ENCODE measurements around the gene TBXT.
"Not testable (repeated sequence)": the region's sequence is repeated elsewhere in the genome, so short reads cannot be mapped to it uniquely, and the experiment has no call there.

Gene TBXT, protein sequence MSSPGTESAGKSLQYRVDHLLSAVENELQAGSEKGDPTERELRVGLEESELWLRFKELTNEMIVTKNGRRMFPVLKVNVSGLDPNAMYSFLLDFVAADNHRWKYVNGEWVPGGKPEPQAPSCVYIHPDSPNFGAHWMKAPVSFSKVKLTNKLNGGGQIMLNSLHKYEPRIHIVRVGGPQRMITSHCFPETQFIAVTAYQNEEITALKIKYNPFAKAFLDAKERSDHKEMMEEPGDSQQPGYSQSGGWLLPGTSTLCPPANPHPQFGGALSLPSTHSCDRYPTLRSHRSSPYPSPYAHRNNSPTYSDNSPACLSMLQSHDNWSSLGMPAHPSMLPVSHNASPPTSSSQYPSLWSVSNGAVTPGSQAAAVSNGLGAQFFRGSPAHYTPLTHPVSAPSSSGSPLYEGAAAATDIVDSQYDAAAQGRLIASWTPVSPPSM

DNA sequence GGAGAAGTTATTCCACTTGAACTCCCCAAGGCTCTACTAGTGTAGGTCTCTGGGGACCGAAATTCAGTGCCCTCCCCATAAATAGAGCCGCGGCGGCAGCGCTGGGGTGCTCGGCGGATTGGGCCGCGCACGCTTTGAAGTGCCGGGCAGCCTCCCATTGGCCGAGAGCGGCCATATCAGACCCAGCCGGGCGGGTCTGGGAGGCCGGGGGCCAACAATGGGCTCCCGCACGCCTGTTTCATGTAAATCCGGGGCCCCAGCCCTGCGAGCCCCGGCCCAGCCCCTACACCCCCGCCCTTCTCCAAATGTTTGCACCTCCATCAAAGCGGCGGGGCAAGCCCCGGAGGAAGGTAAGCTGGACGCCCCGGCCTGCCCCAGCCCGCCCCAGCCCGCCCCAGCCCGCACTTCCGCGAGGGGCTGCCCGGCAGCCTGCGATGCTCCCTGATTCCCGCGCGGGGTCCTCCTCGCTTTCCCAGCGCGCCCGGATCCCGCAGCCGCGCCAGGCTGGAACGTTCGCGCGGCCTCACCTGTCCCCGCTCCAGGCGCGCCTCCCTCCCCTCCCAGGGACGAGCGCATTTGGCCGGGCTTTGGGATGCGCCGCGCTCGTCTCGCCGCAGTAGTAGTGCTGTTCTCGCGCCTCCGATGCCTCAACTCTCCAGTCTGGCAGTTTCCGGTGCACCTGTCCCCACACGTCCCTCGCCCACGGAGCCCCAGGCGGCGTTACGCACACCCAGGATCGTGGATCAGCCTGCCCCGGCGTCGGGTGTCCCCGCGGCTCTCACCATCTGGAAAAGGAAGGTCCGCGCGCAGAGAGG, at the start of gene TBXT:
TBXT (minus strand) TSS at position 51 of the 815 bp plus-strand sequence. CDS start 260 bp downstream, outside the sequence.
- no peak for DNase-seq

DNA sequence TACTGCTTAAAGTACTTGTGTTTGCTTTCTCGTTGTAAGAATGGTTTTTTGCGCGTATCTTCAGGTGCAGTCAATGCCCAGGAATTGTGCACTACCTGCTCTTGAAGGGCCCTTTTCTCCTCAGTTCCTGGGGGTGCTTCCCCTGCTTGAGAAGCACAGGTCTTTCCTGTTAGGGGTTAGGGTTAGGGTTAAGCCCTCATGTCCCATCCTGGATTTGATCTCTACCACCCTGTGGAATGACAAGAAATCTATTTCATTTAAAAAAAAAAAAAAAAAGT, 39.6 kb upstream of the TBXT start:
- no peak for DNase-seq

DNA sequence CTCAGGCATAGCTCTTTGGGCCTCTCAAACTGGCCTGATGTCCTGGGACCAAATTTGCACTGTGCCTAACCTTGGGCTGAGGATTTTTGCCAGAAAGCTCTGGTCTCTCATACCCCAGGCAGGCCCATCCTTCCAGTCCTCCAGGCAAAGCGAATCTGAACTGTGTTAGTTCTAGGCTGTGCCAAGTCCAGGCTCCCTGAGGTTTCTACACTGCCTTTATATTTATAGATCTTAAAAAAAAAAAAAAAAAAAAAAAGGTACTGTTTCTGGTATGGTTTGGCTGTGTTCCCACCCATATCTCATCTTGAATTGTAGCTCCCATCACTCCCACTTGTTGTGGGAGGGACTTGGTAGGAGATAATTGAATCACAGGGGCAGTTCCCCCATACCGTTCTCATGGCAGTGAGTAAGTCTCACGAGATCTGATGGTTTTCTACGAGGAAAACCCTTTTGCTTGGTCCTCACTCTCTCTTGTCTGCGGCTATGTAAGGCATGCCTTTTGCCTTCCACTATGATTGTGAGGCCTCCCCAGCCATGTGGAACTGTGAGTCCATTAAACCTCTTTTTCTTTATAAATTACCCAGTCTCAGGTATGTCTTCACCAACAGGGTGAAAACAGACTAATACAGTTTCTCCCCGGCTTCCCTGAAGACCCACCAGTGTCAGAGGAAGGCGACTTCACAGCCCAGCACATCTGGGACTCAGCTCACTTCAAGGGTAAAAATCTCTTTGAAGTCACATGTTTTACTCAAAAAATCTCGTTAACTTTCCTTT, 39.0 kb upstream of the TBXT start:
- no peak for DNase-seq

DNA sequence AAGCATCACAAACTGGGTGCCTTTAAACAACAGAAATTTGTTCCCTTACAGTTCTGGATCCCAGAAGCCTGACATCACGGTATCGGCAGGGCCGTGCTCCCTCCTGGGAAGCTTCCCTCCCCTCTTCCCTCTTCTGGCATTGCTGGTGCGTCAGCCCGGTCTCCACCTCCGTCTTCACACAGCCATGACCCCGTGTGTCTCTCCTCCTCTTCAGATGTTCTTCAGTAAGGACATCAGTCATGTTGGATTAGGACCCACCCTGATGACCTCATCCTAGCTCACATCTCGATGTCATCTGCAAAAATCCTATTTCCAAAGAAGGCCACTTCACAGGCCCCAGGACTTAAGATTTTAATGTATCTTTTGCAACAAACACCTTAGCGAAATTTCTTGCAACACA, 38.4 kb upstream of the TBXT start:
- DNase-seq: no peak

DNA sequence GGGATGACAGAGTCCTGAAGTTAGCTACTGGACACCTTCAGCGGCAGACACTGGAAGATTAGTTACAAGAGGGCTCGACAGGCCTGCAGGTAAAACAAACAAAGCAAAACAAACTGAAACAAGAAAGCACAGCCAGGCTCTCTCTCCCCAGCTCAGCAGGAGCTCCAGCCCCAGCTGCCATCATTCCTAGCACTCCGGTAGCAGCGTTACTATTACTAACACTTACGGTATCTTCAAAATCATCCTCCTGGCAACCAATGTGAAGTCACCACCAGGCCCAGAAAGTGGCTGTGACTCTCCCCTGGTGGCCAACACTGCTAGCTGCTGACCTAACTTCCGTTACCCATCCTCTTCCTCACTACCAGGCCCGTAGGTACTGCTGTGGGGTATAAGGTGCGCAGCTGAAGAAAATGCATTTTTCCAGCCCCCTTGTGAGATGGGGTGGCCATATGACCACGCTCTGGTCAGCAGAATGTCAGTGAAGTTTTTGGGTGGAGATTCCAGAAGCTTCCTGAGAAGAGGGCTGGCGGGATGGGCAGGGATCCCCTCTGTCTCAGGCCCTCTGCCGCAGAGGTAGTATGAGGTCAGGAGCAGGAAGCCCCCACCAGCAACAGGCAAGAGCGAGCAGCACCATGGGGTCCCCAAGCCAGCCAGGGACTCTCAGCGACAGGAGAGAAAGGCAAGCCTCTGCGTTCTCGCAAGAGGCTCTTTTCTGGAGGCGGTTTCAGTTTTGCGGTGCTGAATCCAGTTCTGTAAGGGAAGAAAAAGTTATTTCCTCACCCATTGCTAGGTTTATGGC, 37.4 kb upstream of the TBXT start:
- DNase-seq: no peak

DNA sequence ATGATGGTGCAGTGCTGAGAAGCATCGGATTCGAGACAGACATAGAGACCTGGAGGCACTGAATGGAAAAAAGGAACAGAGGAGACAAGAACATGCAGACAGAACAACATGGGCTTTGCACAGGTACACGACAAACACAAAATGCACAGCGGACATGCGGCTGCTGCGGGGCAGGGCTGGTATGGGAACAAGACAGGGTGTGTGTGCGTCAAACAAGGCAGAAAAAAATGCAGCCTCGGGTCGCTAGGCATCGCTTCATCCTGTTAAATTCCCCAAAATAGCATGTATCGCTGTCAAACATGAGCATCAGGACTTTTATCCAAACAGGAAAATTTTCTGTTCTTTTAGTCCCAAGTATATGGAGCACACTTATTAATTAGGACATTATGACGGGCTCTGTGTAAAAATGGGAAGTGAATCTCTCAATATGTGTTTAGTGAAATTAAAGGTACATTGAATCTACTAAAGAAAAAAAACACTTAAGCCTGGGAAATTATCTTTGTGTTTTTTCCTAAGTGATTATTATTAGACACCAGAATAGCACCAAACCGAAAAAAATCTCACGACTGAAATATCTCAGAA, 36.1 kb upstream of the TBXT start:
- DNase-seq: no peak

DNA sequence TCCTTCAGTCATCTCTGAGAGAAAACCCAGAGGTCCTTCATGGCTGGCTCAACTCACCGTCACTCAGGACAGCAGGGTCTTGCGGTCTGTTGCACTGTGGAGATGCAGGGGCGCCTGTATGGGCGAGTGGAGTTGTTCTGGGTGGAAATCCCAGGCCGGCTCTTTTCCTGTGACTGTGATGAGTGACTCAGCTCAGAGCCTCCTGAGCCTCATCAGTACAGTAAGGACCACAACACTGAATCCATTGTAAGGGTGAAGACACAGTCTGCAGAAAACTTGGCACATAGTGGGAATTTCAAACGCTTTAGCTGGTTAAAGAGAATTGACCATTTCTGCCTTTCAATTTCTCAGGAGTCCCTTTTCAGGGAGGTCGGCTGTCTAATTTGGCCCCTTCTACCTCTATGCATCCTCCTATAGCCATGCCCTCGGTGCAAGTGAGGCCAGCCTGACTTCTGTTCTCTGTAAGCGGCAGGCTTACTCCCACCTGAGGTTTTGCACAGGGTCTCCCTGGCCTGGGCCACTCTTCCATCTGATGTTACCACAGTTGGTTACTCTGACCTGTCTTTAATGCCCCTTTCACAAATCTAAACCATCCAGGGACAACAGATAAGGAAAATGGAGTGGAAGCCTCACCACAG, 35.5 kb upstream of the TBXT start:
- DNase-seq: no peak

DNA sequence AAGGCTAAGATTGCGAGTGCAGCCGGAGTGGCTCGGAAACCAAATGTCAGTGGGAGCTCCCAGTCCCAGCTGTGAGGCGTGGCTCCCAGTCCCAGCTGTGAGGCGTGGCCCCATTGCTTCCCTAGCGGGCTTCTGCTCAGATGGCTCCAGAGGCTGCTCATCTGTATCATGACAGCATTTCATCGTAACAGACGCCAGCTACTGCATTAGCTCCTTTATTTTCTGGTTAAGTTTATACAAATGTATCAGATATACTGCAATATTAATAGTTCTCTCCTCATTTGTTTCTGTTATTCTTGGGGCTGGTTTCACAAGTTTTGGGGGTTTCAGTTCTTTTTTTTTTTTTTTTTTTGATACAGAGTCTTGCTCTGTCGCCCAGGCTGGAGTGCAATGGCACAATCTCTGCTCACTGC, 34.7 kb upstream of the TBXT start:
- DNase-seq: no peak

DNA sequence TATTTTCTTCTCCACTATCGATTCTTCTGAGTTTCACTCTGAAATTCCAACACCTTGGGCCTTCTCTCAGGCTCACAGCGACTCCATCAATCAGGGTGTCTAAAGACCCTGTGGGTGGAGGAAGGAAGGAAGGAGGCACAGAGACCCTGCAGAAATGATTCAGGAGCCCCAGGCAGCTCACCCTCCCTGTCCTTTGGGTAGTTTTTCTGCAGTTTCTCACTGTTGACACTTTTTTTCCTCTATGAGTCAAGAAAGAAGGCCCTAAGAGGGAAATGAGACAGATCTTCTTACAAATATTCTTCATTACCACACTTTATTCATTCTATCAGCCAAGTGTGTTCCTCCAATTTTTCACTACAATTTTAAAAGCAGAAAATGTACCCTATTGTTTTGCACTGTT, 34.2 kb upstream of the TBXT start:
- DNase-seq: no peak

DNA sequence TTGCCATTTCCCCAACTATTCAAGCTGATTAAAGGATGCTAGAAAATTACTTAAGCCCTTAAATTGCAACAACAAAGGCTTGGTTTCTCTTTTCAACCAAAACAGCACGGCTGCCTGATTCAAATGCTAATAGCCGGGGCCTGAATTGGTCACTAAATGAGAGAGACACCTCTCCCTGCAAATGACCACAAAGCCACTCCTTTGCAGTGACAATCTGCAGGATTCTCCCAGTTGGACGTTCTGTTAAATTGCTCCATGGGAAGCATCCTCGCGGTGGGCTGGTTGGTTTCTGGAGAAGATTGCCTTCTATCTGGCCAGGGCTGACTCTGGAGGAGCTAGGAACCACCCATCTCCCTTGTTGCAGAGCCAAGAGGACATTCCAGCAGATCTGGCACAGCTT, 29.7 kb upstream of the TBXT start:
- DNase-seq: no peak

DNA sequence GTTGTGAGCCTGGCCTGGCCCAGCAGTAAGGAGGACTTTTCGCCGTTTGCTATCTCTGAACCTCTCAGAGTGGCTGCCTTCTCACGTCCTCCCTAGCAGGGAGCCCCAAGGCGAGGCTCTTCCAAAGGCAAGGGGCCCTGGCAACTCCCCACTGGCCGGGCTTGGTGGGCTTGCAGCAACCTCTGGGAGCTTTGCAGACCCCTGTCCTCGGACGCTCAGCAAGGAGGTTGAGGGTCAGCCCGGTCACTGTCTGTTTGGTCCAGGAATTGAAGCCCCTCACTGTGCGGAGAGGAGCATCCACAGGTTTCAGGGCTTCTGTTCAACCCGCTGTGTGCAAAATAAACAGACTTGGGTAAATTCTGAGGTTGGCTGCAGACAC, 28.2 kb upstream of the TBXT start:
- DNase-seq: no peak

DNA sequence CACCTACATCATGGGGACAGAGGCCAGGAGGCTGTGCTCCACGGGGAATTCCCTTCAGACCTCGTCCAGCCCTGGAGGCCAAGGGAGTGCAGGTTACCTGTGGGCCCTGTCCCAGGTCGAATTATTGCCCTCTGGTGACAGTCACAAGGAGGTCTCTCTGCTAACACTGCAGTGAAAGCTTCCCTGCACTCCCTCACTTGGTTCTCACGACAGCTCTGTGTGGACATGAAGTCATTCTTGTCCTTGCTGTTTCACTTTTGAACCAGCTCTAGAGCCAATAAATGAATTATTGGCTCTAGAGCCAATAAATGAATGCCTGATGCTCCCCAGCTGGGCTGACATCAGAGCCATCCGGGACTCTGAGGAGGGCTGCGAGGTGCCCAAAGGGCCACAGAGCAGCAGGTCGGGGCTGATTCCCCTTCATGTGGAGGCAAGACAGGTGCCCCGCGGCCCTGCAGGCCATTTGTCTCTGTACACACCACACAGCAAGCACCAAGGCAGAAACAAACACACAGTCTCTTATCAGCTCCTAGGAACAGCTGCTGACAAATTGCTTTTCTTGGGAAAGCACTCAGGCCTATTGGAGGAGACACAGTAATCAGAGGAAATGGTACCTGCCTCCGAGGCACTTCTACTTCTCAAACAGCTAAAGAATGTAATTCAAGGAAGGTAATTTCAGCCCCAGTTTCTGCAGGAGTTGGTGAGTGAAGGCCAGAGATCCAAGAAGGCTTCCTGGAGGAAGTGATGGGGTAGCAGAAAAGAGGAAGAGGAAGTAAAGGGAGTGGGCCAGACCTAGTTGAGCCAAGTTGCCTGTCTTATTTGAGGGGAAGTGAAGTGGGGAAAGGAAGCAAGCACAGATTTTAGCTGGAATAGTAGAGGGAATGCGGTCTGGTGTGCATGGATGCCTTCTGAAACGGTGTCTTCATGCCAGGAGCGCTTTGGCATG, 27.5 kb upstream of the TBXT start:
- no peak for DNase-seq

DNA sequence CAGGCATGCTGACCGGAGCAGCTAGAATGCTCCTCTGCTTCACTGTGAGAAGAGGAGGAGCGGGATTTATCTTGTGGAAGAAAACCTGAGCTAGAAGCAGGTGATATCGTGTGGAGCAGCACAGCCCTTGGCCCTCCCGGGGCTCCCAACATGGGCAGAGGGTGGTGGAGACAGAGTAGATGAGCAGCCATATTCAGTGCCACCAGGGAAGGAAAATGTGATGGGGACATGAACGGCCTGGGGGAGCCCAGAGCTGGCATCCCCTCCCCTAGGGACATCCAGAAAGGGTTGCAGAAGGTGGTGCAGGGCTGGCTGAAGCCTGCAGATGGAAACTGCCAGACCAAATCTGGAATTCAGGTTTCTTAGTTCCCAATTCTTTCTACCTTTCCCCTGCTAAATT, 24.9 kb upstream of the TBXT start:
- no peak for DNase-seq

DNA sequence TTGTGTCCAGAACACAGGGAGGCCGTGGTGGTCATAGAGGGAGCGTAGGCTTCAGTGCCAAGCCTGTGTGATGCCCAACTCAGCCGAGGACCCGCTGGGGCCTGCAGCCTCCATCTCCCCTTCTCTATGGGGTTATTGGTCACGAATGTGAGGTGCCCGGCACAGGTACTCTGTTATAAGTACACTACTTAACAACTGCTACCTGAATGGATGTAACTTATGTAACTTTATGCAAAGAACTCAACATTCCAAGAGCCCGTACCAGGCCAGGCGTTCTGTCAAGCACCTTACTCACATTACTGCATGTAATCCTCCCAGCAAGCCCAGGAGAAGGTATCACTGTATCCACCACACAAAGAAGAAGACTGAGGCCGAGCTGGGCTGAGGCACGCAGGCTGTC, 24.5 kb upstream of the TBXT start:
- DNase-seq: no peak

DNA sequence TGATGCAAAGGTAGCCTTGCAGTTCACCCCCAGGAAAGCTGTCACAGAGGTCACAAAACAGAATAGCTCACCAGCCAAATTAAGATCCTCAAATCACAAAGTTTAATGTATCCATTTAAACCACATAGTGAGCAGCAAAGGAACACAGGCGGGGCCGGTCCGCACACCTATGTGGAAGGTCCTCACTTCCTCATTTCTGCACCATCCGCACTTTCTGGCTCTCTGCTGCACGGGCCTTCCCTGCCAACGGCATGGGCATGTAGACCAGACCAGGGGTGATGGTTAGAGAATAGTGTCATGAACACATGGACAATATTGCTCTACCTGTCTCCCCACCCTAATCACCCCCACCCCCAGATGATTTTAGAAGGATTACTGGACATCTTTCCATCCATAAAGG, 12.1 kb upstream of the TBXT start:
- DNase-seq: no peak

DNA sequence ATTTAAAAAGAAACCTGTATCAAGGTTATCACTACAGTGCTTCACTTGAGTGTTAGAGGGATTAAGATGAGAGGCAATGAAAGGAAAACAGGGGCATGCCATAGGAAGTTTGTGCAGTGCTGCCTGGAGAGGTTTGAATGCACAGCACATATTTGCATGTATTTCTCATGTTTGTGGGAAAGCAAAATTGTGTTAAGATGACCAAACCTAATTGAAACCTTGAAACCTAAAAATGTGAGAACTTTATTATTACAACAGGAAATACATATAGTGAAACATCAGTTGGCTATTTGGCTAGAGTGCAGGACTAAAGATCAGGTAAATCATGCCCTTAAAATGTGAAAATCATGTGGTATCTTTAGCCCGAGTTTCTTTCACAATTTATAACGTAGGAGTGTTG, 8.5 kb upstream of the TBXT start:
- no peak for DNase-seq

DNA sequence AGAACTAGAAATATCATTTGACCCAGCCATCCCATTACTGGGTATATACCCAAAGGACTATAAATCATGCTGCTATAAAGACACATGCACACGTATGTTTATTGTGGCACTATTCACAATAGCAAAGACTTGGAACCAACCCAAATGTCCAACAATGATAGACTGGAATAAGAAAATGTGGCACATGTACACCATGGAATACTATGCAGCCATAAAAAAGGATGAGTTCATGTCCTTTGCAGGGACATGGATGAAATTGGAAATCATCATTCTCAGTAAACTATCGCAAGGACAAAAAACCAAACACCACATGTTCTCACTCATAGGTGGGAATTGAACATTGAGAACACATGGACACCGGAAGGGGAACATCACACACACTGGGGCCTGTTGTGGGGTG, 7.4 kb upstream of the TBXT start:
- DNase-seq: not testable (repeated sequence)

DNA sequence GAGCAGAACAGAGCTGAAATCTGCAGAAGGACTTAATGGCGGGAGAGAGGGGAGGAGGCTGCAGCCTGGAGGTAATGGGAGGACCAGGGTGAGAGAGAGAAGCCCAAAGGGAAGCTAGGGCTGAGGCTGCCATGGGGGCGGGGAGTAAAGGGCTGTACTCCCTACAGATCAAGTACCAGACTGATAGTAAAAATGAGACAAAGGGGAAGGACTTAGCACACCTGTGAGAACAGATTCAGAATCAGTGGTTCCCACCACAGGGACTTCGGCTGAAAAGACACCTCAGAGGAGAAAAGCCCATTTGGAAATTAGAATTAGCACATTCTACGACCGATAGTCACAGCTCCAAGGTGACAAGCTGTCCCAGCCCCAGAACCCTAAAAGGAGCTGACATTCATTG, 6.4 kb upstream of the TBXT start:
- no peak for DNase-seq

DNA sequence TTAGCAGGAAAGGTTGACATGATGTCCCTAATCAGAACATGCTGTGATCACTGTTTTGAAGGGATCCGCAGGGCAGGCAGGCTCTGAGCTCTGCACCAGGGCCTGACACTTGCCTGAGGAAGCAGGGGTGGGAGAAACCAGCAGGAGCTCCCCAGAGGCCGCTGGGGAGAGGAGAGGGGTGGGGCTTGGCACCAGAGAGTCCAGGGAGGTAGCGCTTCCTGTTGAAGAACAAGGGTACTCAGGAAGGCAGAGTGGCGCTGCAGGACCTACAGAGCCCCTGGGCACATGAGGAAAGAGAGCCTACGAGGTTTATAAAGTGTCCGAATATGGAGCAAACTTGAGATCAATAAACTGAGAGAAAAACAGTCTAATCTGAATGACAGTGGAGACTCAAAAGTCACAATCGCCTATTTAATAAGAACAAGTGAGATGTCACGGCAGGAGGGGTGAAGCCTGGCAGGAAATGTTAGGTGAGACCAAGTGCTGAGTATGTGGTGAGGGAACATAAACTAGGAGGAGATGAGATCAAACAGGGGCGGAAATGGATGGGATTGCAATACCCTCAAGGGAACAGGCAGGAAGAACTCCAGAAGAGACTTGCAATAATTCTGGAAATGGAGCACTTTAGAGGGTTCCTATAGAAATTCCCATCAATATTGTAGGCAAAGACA, 5.8 kb upstream of the TBXT start:
- no peak for DNase-seq

DNA sequence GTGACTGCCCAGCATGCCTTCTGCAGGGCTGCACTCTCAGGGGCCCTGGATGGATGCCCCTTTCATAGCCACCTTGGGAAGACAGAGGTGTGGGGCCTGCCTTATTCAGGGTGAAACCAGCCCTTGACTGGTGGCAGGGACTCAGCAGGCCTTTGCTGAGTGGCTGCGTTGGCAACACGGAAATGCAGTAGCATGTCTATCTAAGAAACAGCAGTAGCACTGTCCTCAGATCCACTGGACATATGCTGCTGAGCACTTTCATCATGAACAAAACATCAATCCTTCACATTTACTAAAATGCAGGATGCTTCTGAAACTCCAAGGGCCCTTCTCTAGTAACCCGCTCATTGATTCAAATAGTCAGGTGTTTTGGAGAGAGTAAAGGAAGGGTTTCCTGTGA, 4.9 kb upstream of the TBXT start:
- DNase-seq: no peak

Data from right forelimb (tissue), 1 donor.